HL-60/S4 treated with phorbol 12-myristate 13-acetate at 8.2 ng/mL for 4 days and 3 days (cell line): ENCODE measurements around the gene APC.
"Not testable (repeated sequence)": the region's sequence is repeated elsewhere in the genome, so short reads cannot be mapped to it uniquely, and the experiment has no call there.

Source experiments
- in situ Hi-C: fragments of 300-500 bp; cut with MboI; formaldehyde crosslinking; loops from 2 replicates; pipeline ENCODE4 v1.15.0; 2022; ENCODE audit warnings: low sequenced_read_pairs

The APC gene

GRCh38 chr5:112848116-112848811 lies 110.6 kb downstream of the APC start:
- in situ Hi-C loops: no loop called here

- in situ Hi-C loops: no loop called here
Observed at GRCh38 chr5:112849912-112850311, 112.2 kb downstream of the APC start.

GRCh38 chr5:112854651-112855050 lies 117.0 kb downstream of the APC start:
- in situ Hi-C loops: no loop called here

GRCh38 chr5:112857866-112858265 lies 120.2 kb downstream of the APC start:
- in situ Hi-C loops: no loop called here

- in situ Hi-C loops: not testable (repeated sequence)
Observed at GRCh38 chr5:112860571-112860928, 122.9 kb downstream of the APC start.

- in situ Hi-C loops: no loop called here
Observed at GRCh38 chr5:112860929-112861637, 123.4 kb downstream of the APC start, which contains the start of gene SRP19. SRP19 (plus strand) TSS chr5:112861287; CDS start chr5:112861377, 90 bp downstream.

- in situ Hi-C loops: no loop called here
Observed at GRCh38 chr5:112861638-112861985, 123.9 kb downstream of the APC start.

GRCh38 chr5:112862085-112862484 lies 124.4 kb downstream of the APC start:
- in situ Hi-C loops: no loop called here

GRCh38 chr5:112863549-112863948 lies 125.9 kb downstream of the APC start:
- in situ Hi-C loops: no loop called here

GRCh38 chr5:112865128-112865527 lies 127.4 kb downstream of the APC start:
- in situ Hi-C loops: no loop called here

GRCh38 chr5:112866739-112867138 lies 129.1 kb downstream of the APC start:
- in situ Hi-C loops: no loop called here

GRCh38 chr5:112867411-112867810 lies 129.7 kb downstream of the APC start:
- in situ Hi-C loops: no loop called here

- in situ Hi-C loops: no loop called here
Observed at GRCh38 chr5:112869948-112870347, 132.3 kb downstream of the APC start.

GRCh38 chr5:112870966-112871365 lies 133.3 kb downstream of the APC start:
- in situ Hi-C loops: no loop called here

- in situ Hi-C loops: no loop called here
Observed at GRCh38 chr5:112876362-112876761, 138.7 kb downstream of the APC start.

- in situ Hi-C loops: no loop called here
Observed at GRCh38 chr5:112878101-112878500, 140.4 kb downstream of the APC start.

GRCh38 chr5:112878760-112879159 lies 141.1 kb downstream of the APC start:
- in situ Hi-C loops: no loop called here

- in situ Hi-C loops: no loop called here
Observed at GRCh38 chr5:112880219-112880964, 142.7 kb downstream of the APC start.

- in situ Hi-C loops: no loop called here
Observed at GRCh38 chr5:112883192-112883591, 145.5 kb downstream of the APC start.

GRCh38 chr5:112885001-112885400 lies 147.3 kb downstream of the APC start:
- in situ Hi-C loops: no loop called here

GRCh38 chr5:112886975-112887374 lies 149.3 kb downstream of the APC start:
- in situ Hi-C loops: no loop called here

- in situ Hi-C loops: not testable (repeated sequence)
Observed at GRCh38 chr5:112892066-112892465, 154.4 kb downstream of the APC start.
